ENCODE results near the gene UGT1A3.
"Not testable (repeated sequence)": the region's sequence is repeated elsewhere in the genome, so short reads cannot be mapped to it uniquely, and the experiment has no call there.

Gene UGT1A3

GRCh38 chr2:233728723-233729301 is at the start of gene UGT1A3:
TSS of gene UGT1A3 (plus strand) at chr2:233729042. CDS start at chr2:233729127, 85 bp downstream.
- DNase-seq = no peak

- no peak for DNase-seq
Measured at GRCh38 chr2:233679196-233679595, 49.6 kb upstream of the UGT1A3 start.

- DNase-seq = no peak
Measured at GRCh38 chr2:233680361-233681045, 48.3 kb upstream of the UGT1A3 start.

- DNase-seq = no peak
Measured at GRCh38 chr2:233681521-233682099, 47.2 kb upstream of the UGT1A3 start, which contains the start of gene UGT1A7. TSS of gene UGT1A7 (plus strand) at chr2:233681901. CDS start at chr2:233681938, 37 bp downstream.

GRCh38 chr2:233684640-233685039 is 44.2 kb upstream of the UGT1A3 start:
- no peak for DNase-seq

- no peak for DNase-seq
Measured at GRCh38 chr2:233686928-233687327, 41.9 kb upstream of the UGT1A3 start.

GRCh38 chr2:233688341-233688740 is 40.5 kb upstream of the UGT1A3 start:
- DNase-seq = no peak

GRCh38 chr2:233689031-233689430 is 39.8 kb upstream of the UGT1A3 start:
- no peak for DNase-seq

- DNase-seq = no peak
Measured at GRCh38 chr2:233689501-233689900, 39.3 kb upstream of the UGT1A3 start.

GRCh38 chr2:233690444-233690843 is 38.4 kb upstream of the UGT1A3 start:
- no peak for DNase-seq

GRCh38 chr2:233691443-233692433 is 37.1 kb upstream of the UGT1A3 start:
- no peak for DNase-seq

- no peak for DNase-seq
Measured at GRCh38 chr2:233692648-233693047, 36.2 kb upstream of the UGT1A3 start, which contains the start of gene UGT1A6. TSS of gene UGT1A6 (plus strand) at chr2:233692890. CDS start at chr2:233693005, 115 bp downstream.

GRCh38 chr2:233693963-233694362 is 34.9 kb upstream of the UGT1A3 start:
- no peak for DNase-seq

- no peak for DNase-seq
Measured at GRCh38 chr2:233698740-233699139, 30.1 kb upstream of the UGT1A3 start.

- DNase-seq = no peak
Measured at GRCh38 chr2:233699424-233700027, 29.3 kb upstream of the UGT1A3 start.

GRCh38 chr2:233700028-233700635 is 28.7 kb upstream of the UGT1A3 start:
- DNase-seq = no peak

- not testable (repeated sequence) for DNase-seq
Measured at GRCh38 chr2:233700842-233701241, 28.0 kb upstream of the UGT1A3 start.

- DNase-seq = no peak
Measured at GRCh38 chr2:233702238-233702637, 26.6 kb upstream of the UGT1A3 start.

GRCh38 chr2:233705911-233706506 is 22.8 kb upstream of the UGT1A3 start:
- DNase-seq = no peak

GRCh38 chr2:233706720-233707119 is 22.1 kb upstream of the UGT1A3 start:
- DNase-seq = no peak

- DNase-seq = no peak
Measured at GRCh38 chr2:233707940-233708644, 20.8 kb upstream of the UGT1A3 start.
